NB4 (cell line): ENCODE measurements around the gene GRIA1.

Experiments
- CTCF ChIP-seq: IDR thresholded peaks from one replicate; pipeline ENCODE4 v1.5.1; 2012; ENCODE audit warnings: low read depth, low read length
- MAX ChIP-seq: IDR thresholded peaks from 2 replicates; pipeline ENCODE4 v1.6.1; 2011; ENCODE audit warnings: low read depth, low read length
- MYC ChIP-seq: IDR thresholded peaks from 2 replicates; pipeline ENCODE4 v1.6.1; 2011; ENCODE audit warnings: low read depth, low read length
- POLR2A ChIP-seq: IDR thresholded peaks from 2 replicates; pipeline ENCODE4 v1.6.1; 2011; ENCODE audit warnings: mild to moderate bottlenecking; ENCODE audit not compliant: insufficient read length; ENCODE audit errors: extremely low read depth

GRCh38 chr5:153562189-153562588 lies 71.7 kb downstream of the GRIA1 start:
- TF ChIP-seq POLR2A (no peak), CTCF (no peak), MAX (no peak), MYC (no peak)
